ENCODE data around the gene CCNF. TPM values are rescaled to one million over a fixed set of nuclear protein-coding genes. Genes with fewer than 3 reads are reported as not detected.

The CCNF gene
- total and polyA plus RNA-seq, 2 of the 4 experiments (the other 2 are of a cell fraction), result 8.2 to 20.1 TPM

DNA sequence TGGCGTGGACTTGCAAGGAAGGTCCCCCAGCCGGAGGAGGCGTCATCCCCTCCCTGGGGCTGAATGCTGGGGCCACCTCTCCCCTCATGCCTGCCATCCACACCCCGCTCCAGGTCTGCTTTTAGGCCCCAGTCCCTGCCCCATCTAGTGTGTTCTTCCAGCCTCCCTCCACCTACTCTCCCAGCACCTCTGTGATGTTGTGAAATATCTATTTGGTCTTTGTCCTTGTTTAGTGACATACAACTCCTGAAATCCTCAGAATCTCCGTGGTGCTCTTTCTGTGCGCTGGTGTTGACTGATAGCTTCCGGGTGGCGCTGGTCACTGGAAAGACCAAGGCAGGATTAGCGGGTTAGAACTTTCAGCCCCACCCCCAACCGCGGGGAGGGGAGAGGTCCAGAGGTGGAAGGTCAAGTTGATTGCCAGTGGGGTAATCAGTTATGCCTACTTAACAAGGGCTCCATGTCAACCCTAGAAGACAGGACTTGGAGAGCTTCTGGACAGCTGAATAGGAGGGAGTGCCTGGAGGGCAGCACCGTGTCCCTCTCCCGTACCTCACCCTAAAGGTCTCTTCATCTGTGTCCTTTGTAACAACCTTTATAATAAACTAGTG lies 55.8 kb downstream of the CCNF start:
- Histone ChIP-seq H3K4ac (ENCODE audit: low read depth, low read length) (no peak overlapping the region), H3K56ac (ENCODE audit: extremely low read depth, insufficient read depth, low read length) (no peak overlapping the region), H2BK5ac (ENCODE audit: low read depth, low read length, poor library complexity, severe bottlenecking) (no peak overlapping the region), H3K14ac (replicated peaks; ENCODE audit: low read depth, low read length) (no peak overlapping the region), H3K23ac (ENCODE audit: low read depth, low read length) (no peak overlapping the region), H3K4me2 (ENCODE audit: low read depth, low read length) (no peak overlapping the region), H3K9me1 (ENCODE audit: insufficient read depth, low read length) (peaks cover 11% of the 10 kb centered on the region; the same call in 1 of the 2 replicates), H3K18ac (ENCODE audit: low read depth, low read length) (no peak overlapping the region), H2BK20ac (ENCODE audit: low read depth, low read length) (no peak overlapping the region), H2AFZ (replicated peaks; ENCODE audit: low read length, poor library complexity) (no peak overlapping the region), H3K27ac (ENCODE audit: insufficient read depth, low read length) (no peak overlapping the region), H2BK15ac (ENCODE audit: low read depth, low read length) (no peak overlapping the region), H3K9ac (ENCODE audit: low read depth, low read length) (no peak overlapping the region), H3K27me3 (ENCODE audit: control insufficient read depth, insufficient read depth, low read length) (no peaks in the 10 kb centered on the region), H2AK5ac (ENCODE audit: low read depth, low read length) (no peak overlapping the region), H2BK120ac (ENCODE audit: low read depth, low read length) (no peak overlapping the region), H3K9me3 (ENCODE audit: control insufficient read depth, insufficient read depth, low read length) (no peaks in the 10 kb centered on the region), H3K79me1 (ENCODE audit: low read depth in 1 of 2, low read length in 2 of 2) (peaks cover 37 to 70% of the 10 kb centered on the region in 2 experiments), H3K4me1 (ENCODE audit: control insufficient read depth, insufficient read depth, low read length) (peaks cover 28% of the 10 kb centered on the region), H2AK9ac (replicated peaks; ENCODE audit: low read depth, low read length, poor library complexity) (peak overlapping the region; percentile 25), H4K91ac (ENCODE audit: insufficient read depth, low read depth, low read length) (no peak overlapping the region), H3K36me3 (ENCODE audit: control insufficient read depth, insufficient read depth, low read length) (no peaks in the 10 kb centered on the region), H4K20me1 (ENCODE audit: insufficient read depth, low read length) (peaks cover 17% of the 10 kb centered on the region), H4K5ac (ENCODE audit: low read depth, low read length) (no peak overlapping the region), H3K4me3 (ENCODE audit: insufficient read depth, low read depth, low read length) (no peak overlapping the region), H4K8ac (ENCODE audit: low read depth in 2 of 2, low read length in 2 of 2) (no peak overlapping the region)
- POLR2A ChIA-PET (ENCODE audit: unreplicated experiment), result interaction anchor here (0.6 kb wide), 1 partner anchor 244 kb away, joined by 3 read pairs; no protein-coding TSS in a partner anchor
- intact Hi-C loops (cut with micrococcal nuclease) (no loop called here), dilution Hi-C loops (cut with HindIII; ENCODE audit: low sequenced_read_pairs, unreplicated experiment) (no loop called here), in situ Hi-C loops (cut with MboI; ENCODE audit: low sequenced_read_pairs) (no loop called here)
- CTCF ChIA-PET, result no interaction called here
- no peak for ATAC-seq (ENCODE audit: low read depth)
- no peak for DNase-seq
- 80% methylated on average over 2 of the region's 13 CpGs; no CpG with 5 or more reads in 1 of the 2 experiments for WGBS, 2 experiments (ENCODE audit: extremely low coverage in 2 of 2, insufficient read length in 1 of 2)
- BruUV-seq (replicated peaks), result no TSS peak
- TF ChIP-seq MXI1 (IDR thresholded peaks at IDR 0.05; ENCODE audit: borderline replicate concordance, low read depth, low read length), result no peak
- TF ChIP-seq CEBPB (IDR thresholded peaks at IDR 0.05; ENCODE audit: low read depth, low read length), result peak; percentile 60
- no peak for TF ChIP-seq SMC3 (IDR thresholded peaks at IDR 0.05; ENCODE audit: low read depth, low read length)

Measured in IMR-90 (cell line).